Activated CD8-positive, alpha-beta memory T cell treated with anti-CD3 and anti-CD28 coated beads for 36 hours (primary cell): ENCODE results near the gene UMODL1. TPM values are rescaled to one million over a fixed set of nuclear protein-coding genes. Genes with fewer than 3 reads are reported as not detected.
"Not testable (repeated sequence)": the region's sequence is repeated elsewhere in the genome, so short reads cannot be mapped to it uniquely, and the experiment has no call there.

Source experiments
- CTCF ChIA-PET: fragments of 350-600 bp; sonication (Branson Sonifier 250); formaldehyde crosslinking; loops from one replicate; lab custom pipeline; 2021; ENCODE audit warnings: antibody characterized with exemption; lab: Charles Lee
- POLR2A ChIA-PET: fragments of 350-600 bp; sonication (Branson Sonifier 250); formaldehyde crosslinking; loops from one replicate; lab custom pipeline; 2021; ENCODE audit warnings: antibody characterized with exemption; lab: Charles Lee
- total RNA-seq, 2 experiments: library from RNA; stranded (reverse); gene quantifications; one replicate each; pipeline ENCODE4 v1.2.3, GENCODE V29; 2021

The UMODL1 gene
- total RNA-seq, 2 experiments from 2014 or later: not detected

DNA sequence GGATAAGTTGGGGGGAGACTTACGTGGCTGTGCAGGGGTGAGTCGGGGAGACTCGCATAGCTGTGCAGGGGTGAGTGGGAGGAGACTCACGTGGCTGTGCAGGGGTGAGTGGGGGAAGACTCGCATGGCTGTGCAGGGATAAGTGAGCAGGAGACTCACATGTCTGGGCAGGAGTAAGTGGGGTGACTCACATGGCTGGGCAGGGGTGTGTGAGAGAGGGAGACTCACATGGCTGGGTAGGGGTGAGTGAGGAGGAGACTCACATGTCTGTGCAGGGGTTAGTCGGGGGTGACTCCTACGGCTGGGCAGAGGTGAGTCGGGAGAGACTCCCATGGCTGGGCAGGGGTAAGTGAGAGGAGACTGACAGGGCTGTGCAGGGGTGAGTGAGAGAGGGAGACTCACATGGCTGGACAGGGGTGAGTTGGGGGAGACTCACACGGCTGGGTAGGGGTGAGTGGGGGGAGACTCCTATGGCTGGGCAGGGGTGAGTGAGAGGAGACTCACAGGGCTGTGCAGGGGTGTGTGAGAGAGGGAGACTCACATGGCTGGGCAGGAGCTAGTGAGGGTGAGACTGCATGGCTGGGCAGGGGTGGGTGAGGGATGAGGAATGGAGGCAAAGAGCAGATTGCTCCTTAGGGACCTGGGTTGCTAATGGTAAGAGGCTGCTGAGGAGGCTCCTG, 91.9 kb downstream of the UMODL1 start:
- ChIA-PET CTCF (interaction anchor here (0.7 to 2.3 kb wide), 2 partner anchors 19 to 97 kb away, joined by 3 to 7 read pairs; no protein-coding TSS in a partner anchor), POLR2A (no interaction called here)

DNA sequence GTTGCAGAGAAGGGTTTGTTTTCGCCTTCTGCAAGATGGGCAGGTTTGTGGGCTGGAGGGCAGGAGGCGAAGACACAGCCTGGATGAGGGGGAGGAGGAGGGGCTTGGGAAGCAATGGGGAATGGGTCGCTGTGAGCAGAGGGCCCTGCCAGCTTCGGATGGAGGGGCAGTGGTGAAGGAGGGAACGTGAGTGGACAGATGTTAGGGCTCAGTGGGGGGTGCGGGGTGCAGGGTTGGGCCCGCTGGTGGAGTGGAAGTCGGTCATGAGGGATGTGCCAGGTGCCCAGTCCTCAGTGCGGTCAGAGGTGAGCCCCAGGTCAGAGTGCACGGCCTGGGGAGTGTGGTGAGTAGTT, 92.4 kb downstream of the UMODL1 start:
- POLR2A ChIA-PET: no interaction called here

DNA sequence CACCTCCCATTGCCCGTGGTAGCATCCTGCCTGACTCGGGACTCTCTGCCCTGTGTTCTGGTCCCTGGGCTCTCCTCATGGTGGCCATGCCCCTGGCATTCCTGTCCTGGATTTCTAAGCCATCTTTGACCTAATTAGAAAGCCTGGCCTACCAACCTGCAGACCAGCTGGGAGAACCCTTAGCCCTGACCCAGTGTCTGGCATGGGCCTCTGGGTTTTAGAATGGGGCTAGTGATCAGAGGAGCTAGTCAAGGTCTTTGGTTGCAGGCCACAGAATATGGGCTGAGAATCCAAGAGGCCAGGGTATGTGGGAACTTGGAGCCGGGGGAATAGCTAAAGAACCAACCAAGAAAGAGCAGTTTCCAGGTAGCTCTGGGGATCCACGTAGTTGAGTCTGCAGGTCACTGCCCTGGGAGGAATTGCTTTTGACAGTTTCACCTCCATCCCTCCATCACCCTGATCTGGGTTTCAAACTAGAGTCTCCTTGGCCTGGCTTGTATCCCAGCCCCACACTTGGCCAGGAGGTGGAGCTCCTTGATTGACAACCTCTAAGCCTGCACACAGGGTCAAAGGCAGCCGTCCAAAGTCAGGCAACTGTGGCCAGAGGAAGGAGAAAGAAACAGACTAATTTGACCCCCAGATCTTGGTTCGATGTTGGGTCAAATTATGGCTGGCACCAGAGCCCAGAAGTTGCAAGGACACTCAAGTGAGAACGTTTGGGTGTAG, 93.1 kb downstream of the UMODL1 start:
- ChIA-PET POLR2A (no interaction called here), CTCF (interaction anchor here (0.6 to 2.8 kb wide), 12 partner anchors 9 to 180 kb away, joined by 3 to 18 read pairs (median 3); no protein-coding TSS in a partner anchor)

More for the DNA sequence above, 92.4 kb downstream of the UMODL1 start:
- CTCF ChIA-PET: interaction anchor here (0.7 to 2.8 kb wide), 4 partner anchors 19 to 97 kb away, joined by 3 to 18 read pairs (median 6); no protein-coding TSS in a partner anchor

DNA sequence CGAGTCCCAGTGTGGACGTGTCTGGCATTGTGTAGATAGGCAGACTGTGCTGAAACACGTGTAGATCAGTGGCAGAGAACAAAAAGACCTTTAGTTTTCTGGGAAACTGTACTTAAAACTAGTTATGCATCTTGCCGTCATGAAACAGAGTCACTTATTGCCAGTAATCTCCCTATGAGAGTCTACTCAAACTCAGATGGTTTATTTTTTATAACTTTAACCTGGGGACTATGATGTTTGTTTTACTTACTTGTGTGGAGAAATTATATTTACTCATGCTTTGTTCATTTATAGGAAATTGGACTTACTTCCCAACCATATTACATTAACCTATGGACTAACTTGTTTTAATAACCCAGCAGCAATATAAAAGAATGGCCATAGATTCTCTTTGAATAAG, 93.7 kb downstream of the UMODL1 start:
- CTCF ChIA-PET: interaction anchor here (0.9 to 2.8 kb wide), 10 partner anchors 9 to 146 kb away, joined by 3 to 18 read pairs (median 3); no protein-coding TSS in a partner anchor

DNA sequence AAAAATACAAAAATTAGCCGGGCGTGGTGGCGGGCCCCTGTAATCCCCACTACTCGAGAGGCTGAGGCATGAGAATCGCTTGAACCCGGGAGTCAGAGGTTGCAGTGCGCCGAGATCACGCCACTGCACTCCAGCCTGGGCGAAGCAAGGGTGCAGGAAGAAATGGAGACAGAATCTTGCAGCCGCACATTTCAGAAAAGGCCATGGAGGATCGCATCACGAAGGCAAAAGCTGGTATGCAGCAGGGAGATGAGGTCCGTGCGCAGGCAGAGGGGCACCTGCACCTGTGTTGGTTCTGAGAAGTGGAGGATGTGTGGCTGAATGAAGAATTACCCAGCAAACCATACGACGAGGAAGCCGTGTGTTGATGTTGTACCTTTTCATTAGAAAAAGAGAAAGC, 94.8 kb downstream of the UMODL1 start:
- CTCF ChIA-PET: interaction anchor here (1.3 to 2.8 kb wide), 3 partner anchors 68 to 113 kb away, joined by 3 to 18 read pairs (median 3); no protein-coding TSS in a partner anchor
- POLR2A ChIA-PET: no interaction called here

More for the DNA sequence above, 93.7 kb downstream of the UMODL1 start:
- POLR2A ChIA-PET: no interaction called here

DNA sequence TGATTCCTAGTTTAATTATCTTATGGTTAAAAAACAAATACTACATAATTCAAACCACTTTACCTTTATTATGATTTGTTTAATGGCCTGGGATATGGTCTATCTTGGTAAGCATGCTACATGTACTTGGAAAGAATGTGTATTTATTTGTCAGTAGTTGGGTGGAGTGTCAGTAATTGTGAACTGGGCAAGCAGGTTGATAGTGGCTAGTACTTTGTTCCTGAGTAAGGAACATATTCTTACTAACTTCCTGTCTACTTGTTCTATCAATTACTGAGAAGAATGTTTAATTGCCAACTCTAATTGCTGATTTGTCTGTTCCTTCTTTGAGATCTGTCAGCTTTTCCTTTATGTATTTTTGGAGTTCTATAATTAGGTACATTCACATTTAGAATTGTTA, 98.6 kb downstream of the UMODL1 start:
- CTCF ChIA-PET: no interaction called here
- POLR2A ChIA-PET: no interaction called here

DNA sequence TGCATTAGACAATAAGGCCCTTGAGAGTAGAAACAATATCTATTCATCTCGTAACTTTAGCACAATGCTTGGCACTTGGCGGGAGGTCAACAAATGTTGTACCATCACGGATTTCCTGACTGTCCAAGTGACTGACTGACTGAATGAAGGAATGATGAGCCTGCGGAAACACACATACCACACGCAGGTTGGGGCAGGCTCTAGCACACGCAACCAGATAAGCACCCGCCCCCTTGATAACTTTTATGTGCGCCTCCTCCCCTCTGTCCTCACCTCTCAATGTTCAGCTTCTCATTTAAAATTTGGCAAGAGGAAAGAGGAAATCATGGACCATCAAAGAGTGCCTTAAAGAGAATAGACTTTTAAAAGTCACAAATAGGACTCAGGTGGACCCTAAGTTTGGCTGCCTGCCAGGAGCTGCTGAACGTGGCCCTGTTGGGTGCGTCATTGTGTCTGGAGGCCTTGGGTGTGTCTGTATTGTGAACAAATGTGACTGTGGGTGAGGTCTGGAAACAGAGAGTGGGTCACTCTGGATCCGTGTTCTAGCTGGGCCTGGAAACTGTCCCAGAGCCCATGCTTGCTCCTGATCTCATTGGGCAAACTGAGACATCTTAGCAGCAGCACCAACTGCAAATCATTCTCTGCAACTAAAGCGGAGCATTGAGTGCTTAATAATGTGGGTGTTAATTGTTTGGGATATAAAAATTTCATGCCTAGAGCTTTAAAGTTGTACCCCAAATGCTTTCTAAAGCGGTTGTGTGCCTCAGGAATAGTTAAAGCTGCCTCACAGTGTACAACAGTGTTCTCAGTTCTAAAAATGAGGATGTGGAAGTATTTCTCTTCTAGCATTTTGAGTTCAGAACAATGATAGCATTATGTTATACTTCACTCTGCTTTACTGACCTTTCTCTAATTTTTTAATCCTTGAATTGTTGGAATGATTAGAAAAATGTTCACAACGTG, 100.3 kb downstream of the UMODL1 start:
- POLR2A ChIA-PET: no interaction called here
- CTCF ChIA-PET: interaction anchor here (0.6 to 1.4 kb wide), 3 partner anchors 88 to 255 kb away, joined by 3 read pairs; no protein-coding TSS in a partner anchor

DNA sequence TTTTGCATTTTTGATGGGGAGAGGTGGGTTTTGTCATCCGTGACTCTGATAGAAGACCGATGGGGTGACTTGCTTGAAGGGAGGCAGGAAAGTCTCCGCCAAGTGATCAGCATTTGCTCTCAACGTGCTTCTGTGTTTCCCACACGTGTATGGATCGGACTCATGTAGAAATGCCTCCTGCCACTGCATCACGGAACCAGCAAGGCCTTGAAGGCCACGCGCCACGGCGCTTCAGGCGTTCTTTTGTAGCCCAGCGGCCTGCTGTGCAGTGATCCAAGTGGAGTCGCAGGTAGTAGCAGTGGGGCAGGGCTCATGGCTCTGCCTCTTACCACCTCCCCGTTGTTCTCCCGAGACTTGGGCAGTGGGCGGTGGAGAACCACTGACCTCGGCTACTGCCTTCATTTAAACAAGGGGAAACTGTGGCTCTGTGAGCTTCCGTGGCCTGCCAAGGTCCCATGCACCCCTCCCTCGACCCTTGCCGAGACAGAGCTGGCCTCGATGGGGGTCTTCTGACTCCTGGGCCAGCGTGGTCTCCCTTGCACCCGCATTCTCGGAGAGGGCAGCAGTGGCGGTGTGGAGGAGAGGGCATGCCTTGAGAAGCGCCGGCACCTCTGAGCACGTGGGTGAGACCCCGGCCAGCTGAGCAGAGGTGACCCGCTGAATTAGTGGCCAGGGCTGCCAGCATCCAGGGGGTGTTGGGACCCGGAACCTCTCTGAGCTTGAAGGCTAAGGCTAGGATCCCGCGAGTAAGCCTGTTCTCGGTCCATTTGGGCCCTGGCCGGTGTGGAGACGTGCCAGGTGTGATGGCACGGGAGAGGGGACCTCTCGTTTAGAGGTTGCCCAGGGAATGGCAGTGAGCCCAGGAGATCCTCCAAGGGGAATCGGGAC, 101.7 kb downstream of the UMODL1 start:
- ChIA-PET POLR2A (interaction anchor here (1.1 kb wide), 1 partner anchor 14 kb away, joined by 4 read pairs; no protein-coding TSS in a partner anchor), CTCF (interaction anchor here (1.4 kb wide), 1 partner anchor 86 kb away, joined by 3 read pairs; no protein-coding TSS in a partner anchor)

DNA sequence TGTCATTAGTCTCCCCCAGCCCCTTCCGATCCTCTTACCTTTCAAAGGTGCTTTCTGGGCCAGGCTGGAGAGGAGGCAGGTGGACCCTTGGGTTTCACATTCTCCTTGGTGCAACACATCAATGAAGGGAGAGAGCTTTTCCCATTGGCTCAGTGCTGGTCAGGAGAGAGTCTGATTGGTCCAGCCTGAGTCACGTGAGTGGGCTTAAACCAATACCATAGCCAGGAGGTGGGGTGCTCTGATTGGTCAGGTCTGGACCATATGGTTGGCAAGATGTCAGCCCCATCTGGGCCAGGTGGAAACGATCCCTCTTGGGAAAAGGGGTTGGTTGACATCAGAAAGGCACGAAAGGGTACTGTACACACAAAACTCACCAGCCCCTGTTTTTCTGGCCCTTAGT, 103.1 kb downstream of the UMODL1 start:
- ChIA-PET POLR2A (no interaction called here), CTCF (interaction anchor here (0.8 to 1.0 kb wide), 2 partner anchors 19 to 28 kb away, joined by 3 read pairs; no protein-coding TSS in a partner anchor)

DNA sequence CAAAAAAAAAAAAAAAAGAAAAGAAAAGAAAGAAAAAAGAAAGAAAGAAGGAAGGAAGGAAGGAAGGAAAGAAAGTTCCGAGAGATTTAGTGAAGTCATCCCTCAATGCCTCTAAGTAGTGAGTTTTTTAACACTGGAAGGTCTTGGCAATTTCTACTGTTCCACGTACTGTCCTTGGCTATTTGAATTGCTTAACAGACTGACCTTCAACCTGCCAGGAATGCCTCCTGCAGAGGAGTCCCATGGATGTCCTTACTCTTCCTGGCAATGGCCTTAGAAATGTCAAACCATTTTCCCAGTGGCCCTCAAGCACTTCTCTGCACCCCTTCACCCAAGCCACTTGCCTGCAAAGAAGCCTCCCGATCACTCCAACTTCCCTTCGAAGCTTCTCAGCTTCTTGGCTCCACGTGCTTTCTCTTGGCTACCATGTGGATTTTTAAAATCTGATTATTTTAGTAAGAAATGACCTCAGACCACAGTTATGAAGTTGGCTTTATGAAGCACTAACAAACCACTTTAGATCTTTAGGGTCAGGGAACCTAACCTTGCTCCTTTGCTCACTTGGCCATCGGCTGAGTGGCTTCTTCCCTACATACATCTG, 104.1 kb downstream of the UMODL1 start:
- POLR2A ChIA-PET: no interaction called here
- CTCF ChIA-PET: interaction anchor here (1.0 kb wide), 1 partner anchor 18 kb away, joined by 3 read pairs; no protein-coding TSS in a partner anchor

DNA sequence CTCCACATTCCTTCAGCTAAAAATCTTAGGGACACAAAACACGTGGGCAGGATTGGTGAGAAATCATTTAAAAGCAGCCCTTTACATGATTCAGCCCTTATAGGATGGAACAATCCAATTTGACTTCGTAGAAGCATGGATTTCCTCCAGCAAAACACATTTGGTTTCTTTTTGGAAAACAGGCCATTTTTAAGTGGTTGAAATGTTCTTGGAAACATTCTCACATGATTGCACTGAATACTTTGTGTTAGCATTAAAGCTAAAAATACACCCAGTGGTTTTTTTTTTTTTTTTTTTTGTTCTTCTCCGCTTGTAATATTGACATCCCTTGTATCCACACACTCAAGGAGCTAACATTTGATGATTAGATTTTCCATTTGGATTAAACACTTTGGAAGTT, 105.7 kb downstream of the UMODL1 start:
- CTCF ChIA-PET: interaction anchor here (0.6 to 0.8 kb wide), 3 partner anchors 10 to 267 kb away, joined by 3 to 4 read pairs (median 3); no protein-coding TSS in a partner anchor
- POLR2A ChIA-PET: interaction anchor here (0.6 kb wide), 2 partner anchors 12 to 91 kb away, joined by 3 to 4 read pairs; no protein-coding TSS in a partner anchor

DNA sequence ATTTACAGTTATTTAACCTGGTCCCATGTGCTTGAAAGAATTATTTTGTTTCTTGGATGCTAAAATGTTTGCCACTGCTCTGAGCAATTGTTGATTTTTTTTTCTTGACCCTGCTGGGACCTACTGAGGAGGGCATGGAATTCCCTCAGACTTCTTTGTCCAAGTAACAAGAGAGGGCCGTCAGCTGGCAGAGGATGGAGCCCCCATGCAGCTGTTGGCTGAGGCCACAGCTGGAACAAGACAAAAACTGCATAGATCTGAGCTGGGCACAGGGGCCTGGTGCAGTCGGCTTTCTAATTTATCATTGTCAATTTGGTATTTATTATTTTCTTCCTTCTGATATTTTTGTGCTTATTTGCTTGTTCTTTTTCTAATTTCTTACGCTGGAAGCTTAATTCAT, 108.2 kb downstream of the UMODL1 start:
- ChIA-PET POLR2A (interaction anchor here (0.7 kb wide), 1 partner anchor 134 kb away, joined by 4 read pairs; no protein-coding TSS in a partner anchor), CTCF (no interaction called here)

DNA sequence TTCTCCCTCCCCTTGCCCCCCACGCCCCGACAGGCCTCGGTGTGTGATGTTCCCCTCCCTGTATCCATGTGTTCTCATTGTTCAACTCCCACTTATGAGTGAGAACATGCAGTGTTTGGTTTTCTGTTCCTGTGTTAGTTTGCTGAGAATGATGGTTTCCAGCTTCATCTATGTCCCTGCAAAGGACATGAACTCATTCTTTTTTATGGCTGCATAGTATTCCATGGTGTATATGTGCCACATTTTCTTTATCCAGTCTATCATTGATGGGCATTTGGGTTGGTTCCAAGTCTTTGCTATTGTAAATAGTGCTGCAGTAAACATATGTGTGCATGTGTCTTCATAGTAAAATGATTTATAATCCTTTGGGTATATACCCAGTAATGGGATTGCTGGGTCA, 108.9 kb downstream of the UMODL1 start:
- POLR2A ChIA-PET: interaction anchor here (0.7 kb wide), 1 partner anchor 134 kb away, joined by 4 read pairs; no protein-coding TSS in a partner anchor
- CTCF ChIA-PET: not testable (repeated sequence)

DNA sequence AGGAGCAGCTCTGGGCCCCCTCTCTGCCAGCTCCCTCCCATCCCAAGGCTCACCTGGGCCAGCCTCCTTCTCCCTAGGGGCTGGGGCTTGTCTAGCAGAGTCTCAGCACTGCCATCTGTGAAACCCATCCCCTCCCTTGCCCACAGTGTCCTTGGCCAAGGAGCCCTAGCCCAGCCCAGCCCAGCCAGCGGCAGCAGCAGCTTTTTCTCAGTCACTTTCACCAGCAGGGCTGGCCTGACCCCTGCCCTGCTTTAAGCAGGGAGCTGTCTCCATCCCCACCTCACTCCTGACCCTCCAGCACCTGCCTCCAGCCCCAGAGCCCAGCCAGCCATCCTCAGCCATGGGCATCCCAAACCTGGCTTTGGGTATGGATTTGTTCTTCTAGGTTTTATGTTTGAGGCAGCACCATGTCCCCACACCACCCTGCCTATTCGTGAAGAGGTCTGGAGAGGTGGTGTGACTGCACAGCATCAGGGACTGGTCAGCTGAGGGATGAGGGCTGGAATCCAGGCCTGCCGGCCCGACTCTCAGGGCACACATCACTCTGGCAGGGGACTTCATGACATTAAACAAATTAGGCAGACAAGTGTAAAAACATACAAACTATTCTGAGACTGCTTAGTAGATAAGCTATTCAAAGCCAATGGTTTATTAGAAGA, 111.7 kb downstream of the UMODL1 start:
- CTCF ChIA-PET: interaction anchor here (0.6 kb wide), 1 partner anchor 20 kb away, joined by 3 read pairs; no protein-coding TSS in a partner anchor

DNA sequence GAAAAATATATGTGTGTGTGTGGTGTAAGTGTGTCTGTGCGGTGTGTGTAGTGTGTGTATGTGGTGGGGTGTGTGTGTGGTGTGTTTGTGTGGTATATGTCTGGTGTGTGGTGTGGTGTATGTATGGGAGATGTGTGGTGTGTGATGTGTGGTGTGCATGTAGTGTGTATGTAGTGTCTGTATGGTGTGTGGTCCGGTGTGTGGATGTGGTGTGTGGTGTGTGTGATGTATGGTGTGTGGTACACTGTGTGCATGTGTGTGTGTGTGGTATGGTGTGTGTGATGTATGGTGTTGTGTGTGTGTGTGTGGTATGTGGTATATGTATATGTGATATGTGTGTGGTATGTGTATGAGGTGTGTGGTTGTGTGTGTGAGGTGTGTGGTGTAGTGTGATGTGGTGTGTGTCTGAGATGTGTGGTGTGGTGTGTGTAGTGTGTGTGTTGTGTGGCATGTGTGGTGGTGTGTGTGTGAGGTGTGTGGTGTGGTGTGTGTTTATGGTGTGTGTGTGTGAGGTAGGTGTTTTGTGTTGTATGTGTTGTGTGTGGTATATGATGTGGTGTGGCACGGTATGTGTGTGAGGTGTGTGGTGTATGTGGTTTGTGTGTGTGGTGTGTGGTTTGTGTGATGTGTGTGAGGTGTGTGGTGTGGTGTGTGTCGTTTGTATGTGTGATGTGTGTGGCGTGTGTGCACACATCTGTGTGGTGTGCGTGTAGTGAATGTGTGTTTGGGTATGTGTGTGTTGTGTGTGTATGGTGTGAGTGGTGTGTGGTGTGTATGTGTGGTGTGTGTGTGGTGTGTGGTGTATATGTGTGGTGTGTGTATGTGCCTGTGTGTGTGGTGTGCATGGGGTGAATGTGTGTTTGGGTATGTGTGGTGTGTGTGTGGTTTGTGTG, 112.5 kb downstream of the UMODL1 start:
- POLR2A ChIA-PET: no interaction called here
- CTCF ChIA-PET: interaction anchor here (1.9 kb wide), 1 partner anchor 38 kb away, joined by 5 read pairs; no protein-coding TSS in a partner anchor

More for the DNA sequence above, 111.7 kb downstream of the UMODL1 start:
- POLR2A ChIA-PET: no interaction called here
